HG03097 (cell line): ENCODE data around the gene KANSL1L.
A peak's percentile ranks its signal among the peaks of the same experiment; 100 is the strongest.

Experiments used
- ATAC-seq: cut with Tn5 transposase; IDR thresholded peaks from one replicate; pipeline ENCODE4 v1.9.1; 2021; ENCODE audit not compliant: unreplicated experiment, low FRiP score

The KANSL1L gene

DNA sequence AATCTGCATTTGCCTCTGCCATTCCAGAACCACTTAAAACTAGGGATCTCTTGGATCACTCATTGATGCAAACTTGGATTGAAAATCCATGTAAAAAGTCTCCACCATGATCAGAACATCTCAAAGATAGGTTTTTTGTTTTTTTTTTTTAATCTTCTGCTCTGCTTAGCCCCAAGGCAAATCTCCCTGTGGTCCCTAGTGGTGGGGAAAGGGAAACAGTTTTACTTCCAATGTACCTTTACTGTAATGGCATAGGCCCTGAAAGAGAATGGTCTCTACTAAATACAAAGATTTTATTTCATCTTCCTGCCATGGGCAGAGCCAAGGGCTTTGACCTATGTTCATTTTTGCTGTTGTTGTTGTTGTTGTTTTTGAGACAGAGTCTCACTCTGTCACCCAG, 78.4 kb downstream of the KANSL1L start:
- no peak for ATAC-seq

DNA sequence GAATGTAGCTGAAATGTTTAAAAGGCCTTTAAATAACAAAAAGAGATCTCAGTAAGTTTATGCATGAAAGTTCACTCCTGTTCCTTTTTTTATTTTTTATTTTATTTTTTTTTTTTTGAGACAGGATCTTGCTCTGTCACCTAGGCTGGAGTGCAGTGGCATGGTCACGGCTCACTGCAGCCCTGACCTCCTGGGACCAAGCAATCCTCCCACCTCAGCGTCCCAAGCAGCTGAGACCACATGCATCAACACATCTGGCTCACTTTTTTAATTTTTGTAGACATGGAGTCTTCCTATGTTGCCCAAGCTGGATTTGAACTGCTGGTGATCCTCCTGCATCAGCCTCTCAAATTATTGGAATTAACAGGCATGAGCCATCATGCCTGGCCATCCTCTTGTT, 84.3 kb downstream of the KANSL1L start:
- ATAC-seq: no peak

DNA sequence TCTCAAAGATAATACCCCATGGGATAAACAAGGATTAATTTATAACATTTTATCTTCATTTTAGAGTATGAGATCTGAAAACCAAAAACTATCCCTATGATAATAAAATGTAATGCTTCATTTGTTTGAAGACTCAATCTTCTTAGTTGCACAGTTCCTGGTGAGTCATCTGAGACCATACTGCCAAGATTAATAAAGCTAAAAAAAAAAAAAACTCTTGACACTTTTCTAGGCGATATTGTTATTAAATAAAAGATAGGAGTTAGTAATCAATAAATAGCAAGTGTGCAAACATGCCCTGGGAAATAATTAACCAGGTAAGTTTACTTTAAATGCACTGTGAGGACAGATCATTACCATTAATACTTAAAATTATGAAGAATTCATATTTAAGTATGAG, 84.9 kb downstream of the KANSL1L start:
- ATAC-seq: no peak

DNA sequence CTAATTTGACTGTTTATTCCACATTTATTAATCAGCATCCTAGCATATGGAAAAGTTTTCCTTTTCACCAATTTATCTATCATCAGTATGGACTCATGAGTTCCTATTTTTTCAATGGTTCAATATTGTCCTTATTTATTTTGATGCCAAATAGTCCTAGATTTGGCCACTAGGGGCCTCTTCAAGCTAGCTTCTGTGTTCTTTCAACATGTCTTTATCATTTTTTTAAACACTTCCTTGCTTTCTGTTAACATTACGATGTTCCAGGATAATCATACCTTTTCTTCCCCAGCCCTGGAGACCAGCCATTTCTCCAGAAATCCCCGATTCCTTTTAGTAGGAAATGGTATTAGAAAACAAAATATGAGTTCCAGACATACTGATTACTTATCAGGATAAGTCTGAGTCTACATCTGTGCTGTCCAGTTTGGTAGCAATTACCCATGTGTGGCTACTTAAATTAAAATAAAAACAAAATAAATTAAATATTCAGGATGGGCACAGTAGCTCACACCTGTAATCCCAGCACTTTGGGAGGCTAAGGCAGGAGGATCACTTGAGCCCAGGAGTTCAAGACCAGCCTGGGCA, 98.2 kb downstream of the KANSL1L start:
- ATAC-seq: peak; percentile 79

DNA sequence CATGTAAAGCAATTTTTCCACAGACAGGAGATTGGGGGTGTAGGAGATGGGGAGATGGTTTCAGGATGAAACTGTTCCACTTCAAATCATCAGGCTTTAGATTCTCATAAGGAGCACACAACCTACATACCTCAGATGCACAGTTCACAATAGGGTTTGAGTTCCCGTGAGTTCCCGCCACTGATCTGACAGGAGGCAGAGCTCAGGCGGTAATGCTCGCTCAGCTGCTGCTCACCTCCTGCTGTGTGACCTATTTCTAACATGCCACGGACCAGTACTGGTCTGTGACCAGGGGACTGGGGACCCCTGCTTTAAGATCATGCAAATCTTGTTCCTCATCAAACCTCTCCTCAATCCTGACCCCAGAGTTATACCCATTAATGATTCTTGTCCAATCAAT, 98.7 kb downstream of the KANSL1L start:
- no peak for ATAC-seq

DNA sequence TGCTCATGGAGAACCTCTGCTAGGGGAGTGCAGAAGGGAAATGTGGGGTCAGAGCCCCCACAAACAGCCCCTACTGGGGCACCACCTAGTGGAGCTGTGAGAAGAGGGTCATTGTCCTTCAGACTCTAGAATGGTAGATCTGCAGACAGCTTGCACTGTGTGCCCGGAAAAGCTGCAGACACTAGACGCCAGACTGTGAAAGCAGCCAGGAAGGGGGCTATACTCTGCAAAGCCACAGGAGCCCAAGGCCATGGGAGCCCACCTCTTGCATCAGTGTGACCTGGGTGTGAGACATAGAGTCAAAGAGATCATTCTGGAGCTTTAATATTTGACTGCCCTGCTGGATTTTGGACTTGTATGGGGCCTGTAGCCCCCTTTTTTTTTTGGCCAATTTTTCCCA, 107.9 kb downstream of the KANSL1L start:
- no peak for ATAC-seq

DNA sequence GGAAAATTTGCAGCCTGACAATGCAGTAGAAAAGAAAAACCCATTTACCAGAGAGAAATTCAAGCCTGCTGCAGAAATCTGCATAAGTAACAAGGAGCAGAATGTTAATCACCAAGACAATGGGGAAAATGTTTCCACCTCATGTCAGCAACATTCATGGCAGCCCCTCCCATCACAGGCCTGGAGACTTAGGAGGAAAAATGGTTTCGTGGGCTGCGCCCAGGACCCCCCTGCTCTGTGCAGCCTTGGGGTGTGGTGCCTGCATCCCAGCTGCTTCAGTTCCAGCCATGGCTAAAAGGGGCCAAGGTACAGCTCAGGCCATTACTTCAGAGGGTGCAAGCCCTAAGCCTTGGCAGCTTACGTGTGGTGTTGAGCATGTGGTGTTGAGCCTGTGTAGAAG, 115.4 kb downstream of the KANSL1L start:
- no peak for ATAC-seq

DNA sequence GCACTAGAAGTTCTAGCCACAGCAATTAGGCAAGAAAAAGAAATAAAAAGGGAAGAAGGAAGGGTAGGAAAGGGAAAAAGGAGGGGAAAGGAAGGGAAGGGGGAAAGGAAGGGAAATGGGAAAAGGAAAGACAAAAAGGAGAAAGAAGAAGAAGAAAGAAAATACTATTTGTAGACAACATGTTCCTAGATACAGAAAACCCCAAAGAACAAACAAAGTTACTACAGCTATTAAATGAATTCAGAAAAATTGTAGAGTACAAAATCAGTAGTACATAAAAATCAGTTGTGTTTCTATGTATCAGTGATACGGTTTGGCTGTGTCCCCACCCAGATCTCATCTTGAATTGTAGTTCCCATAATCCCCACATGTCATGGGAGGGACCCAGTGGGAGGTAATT, 116.5 kb downstream of the KANSL1L start:
- no peak for ATAC-seq

DNA sequence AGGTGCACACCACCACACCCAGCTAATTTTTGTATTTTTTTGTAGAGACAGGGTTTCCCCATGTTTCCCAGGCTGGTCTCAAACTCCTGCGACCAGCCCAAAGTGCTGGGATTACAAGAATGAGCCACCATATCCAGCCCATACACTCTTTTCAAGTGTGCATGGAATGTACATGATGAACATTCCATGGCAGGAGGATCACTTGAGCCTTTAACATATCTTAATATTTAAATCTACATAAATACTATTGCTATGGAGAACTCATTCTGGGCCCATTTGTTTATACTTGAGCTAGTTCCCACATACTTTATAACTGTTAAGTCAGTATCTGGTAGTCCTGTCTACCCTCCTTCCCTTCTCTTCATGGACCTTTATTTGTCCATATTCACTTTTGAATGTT, 120.3 kb downstream of the KANSL1L start:
- ATAC-seq: no peak

DNA sequence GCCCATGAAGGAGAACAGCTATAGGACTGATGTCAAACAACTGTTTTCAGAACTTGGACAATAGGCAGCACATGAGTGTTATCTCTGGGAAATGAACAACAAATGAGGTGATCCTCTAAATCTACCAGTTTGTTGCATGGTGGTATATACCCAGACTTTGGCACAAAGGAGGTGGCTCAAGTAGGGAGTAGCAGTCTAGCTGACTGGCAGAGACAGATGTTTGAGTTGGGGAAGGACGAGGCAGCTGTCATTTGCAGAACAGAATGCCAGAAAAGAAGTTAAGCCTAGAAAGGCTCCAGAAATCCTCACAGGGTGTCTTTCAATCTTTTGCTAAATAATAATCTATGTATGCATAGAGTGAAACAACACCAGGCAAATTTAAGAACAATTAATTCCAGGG, 121.4 kb downstream of the KANSL1L start:
- no peak for ATAC-seq

DNA sequence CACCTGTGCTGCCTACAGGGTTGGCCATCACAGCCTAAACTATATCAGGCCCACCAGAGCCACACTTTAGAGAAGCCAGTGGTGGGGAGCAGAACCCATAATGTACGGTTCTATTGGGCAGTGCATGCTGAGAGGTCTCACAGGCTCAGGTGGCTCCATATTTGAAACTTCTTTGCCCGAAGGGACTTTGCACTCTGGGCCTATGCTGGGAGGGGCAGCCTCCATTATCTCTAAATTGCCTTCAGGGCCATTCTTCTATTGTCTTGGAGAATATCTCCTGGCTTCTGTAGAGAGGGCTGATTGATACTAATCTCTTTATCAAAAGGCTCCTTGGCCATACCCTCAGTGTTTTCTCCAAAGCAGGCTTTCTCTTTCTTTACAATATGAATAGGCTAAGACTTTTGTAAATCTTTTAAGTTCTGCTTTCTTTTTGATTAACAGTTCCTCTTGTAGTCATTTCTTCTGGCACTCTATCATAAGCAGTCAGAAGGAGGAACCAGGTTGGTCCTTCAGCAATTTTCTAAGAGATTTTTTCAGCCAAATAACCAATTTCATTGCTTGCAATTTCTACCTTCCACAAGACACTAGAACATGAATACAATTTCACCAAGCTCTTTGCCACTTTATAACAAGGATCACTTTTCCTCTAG, 124.2 kb downstream of the KANSL1L start:
- ATAC-seq: no peak

DNA sequence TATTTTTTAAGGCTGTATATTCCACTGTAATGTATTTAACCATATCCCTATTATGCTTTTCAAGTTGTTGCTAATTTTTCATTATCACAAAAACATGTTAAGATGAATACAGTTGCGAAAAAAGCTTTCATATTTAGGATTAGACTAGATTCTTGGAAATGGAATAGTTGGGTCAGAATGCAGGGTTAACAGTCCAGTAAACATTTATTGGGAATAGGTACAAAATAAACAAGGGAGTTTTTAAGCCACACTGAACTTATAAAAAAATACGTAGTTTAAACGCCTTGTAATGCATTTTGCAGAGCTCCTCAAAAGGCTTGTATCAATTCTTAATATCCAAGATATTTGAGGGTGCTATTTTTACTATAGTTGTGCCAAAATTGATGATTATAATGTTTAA, 133.1 kb downstream of the KANSL1L start:
- ATAC-seq: no peak

DNA sequence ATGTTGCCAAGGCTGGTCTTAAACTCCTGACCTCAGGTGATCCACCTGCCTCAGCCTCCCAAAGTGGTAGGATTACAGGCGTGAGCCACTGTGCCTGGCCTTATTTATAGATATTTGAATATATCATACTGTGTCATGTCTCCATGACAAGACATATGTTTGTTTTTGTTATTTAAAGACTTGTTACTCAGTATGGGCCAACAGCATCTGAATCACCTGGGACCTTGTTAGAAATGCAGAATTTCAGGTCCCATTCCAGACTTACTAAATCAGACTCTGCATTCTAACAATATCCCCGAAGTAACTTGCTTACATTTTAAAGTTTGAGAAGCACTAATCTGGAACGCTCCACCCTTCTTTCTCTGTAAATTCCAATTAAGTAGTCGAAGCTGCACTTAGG, 135.5 kb downstream of the KANSL1L start:
- ATAC-seq: no peak

DNA sequence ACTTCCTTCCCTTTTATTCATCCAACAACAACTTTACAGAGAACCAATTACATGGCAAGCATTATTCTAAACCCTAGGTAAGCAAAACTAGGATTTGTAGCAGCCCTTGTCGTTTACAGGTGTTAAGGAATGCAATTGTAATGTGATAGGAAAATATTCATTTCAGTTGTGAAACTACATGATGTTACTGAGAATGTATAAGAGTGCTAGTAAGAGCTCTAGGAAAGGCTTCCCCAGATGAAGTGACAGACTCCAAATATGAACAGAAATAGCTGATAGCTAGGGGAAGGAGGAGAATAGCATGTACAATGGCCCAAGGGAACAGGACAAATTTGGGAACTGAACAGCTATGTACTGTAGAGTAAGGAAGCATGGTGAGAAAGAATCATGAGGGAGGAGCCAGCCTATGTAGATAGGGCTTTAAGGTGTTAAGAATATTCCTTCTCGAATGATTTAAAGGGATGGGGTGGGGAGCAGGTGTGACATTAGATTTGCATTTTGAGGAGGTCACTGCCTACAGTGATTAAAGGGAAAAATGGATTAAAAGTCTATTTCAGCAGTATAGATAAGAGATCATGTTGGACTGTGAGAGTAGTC, 137.0 kb downstream of the KANSL1L start:
- no peak for ATAC-seq

DNA sequence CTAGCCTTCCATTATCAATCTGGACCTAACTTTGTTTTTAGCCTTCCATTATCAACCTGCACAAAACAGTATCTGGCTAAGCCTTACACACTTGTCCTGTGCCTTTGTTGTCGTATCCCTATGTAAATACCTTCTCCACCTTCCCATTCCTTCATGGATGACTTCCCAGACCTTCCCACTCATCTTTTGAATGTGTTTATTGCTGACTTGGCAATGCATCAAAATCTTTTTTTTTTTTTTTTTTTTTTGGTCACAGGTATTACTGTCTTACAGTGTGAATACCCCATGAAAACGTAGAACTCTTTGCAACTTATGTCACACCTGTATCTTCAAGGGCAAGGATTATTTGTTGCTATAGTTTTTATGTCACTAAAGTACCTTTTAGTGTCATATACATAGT, 143.0 kb downstream of the KANSL1L start:
- no peak for ATAC-seq

DNA sequence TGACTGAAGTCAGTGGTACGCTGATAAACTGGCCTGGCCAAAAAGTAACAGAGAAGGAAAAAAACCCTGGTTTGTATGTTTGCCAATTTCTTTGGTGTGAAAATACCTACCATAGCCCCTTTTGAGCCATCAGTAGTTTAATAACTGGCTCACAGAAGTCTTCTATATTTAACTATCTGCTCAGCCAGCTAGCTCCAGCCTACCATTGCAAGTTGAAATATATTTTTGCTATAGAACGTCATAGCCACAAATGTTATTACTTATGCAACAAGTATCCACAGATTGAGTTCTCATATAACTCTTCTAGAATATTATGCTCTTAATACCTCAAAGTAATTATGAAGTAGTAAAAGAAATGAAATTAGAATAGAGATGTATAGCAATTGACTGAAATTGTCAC, 143.6 kb downstream of the KANSL1L start:
- no peak for ATAC-seq

DNA sequence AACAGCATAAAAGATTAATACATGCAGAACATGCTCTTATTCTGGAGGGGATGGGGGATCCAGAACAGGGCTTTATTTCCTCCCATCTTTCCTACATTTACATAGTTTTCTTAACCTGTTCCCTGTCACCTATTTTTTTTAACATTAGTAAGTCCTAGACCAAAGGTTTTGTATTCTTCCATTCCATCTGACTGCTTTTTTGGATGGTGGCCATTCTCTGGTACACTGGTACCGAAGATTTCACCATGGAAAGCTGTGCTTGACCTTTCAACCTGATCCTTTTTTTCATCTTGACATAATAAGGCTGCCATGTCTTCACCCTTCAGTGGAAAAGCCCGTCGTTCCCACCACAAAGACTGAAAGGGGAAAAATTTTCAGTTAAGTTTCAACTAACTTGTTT, 148.4 kb downstream of the KANSL1L start:
- no peak for ATAC-seq

DNA sequence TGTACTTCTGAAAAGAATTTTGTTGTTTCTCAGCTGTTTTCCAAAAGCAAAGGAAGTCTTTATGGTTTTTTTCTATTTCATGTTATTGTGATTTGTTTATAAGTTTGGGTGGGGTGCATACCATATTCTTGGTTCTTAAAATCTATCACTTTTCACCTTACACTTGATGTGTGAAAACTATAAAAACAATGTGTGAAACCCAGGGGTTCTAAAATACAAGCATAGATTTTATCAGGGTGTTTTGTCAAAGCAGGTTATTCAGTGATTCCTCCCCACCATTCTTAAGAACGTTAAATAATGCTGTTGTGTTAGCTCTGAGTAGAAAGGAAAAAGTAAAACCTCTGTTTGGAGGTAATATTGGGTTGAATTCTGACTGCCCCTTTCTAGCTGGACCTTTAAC, 151.1 kb downstream of the KANSL1L start:
- ATAC-seq: no peak

DNA sequence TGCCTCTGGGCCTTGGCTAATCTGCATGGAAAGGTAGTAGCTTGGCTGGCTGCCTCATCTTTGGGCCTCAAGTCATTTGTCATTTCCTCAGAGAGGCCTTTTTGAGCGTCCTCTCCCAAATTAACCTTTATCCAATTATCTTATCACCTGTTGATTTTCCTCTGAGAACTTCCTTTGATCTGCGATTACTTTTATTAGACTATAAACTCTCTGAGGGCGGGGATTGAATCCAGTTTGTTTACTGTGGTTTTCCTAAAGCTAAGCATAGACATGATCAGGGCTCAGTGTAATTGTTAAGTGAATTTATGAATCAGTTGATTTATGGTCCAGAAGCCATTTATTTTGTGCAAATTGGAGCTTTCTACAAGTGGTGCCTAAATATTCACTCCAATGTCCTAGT, 161.3 kb downstream of the KANSL1L start:
- ATAC-seq: no peak

DNA sequence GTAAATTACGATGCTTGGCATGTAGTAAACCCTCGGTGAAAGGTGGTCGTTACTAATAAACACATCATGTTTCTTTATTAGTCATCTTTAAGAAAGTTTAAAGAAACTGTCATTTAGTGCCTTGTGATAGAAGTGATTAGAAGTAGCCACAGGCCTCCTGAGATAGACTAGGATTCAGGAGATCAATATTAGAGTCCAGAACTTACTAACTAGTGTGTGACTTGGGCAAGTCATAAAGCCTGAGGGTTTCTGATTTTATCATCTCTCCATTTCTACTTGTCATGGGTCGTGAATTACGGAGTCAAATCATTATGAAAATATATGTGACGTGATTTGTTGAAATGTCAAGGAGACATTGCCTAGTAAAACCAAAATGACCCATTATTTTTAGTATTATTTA, 162.1 kb downstream of the KANSL1L start:
- ATAC-seq: no peak

DNA sequence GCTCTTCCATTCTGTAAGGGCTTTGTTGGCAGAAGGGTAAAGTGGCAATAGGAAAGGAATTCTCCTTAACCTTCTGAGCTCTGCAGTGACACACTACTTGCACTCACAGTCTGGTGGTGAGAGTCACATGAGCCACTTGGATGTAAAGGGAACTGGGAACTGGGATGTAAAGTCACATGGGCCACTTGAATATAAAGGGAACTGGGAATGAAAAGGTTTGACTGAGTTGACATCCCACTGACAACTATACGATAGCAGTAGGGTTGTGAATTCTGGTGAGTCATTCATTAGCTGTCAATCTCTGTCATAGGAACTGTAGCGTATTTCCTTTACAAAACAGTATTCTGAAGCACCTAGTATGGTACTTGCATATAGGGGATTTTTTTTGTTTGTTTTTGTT, 163.3 kb downstream of the KANSL1L start:
- no peak for ATAC-seq

DNA sequence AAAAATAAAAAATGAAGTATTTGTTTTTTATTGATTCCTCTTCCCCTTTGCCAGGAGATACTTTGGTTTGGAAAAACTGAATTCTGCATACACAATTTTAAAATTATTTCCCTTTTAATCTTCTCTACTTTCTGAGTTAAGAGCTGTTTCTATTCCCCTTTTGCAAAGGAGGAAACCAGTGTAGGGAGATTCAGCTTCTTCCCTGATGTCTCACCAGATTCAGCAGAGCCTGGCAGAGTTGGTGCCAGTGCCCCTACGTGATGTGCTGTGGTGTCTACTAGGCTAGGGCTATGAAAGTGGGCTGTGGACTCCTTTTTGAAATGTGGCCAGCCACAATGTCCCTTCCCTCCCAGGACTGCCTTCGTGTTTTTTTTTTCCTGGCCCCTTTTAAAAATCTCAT, 166.3 kb downstream of the KANSL1L start:
- no peak for ATAC-seq
